Bronchial epithelial cell (primary cell): ENCODE measurements around the gene EXOC6. TPM values are rescaled to one million over a fixed set of nuclear protein-coding genes. Genes with fewer than 3 reads are reported as not detected.

Experiments used
- DNase-seq: peaks from one replicate; pipeline ENCODE4 v3.0.0-alpha.2; 2010; ENCODE audit warnings: low read depth
- FAIRE-seq: peaks from 2 replicates; lab custom pipeline; 2011; peaks lifted over from hg19 to GRCh38; lab: Jason Lieb, UNC
- H3K27me3 ChIP-seq: 2 replicates; pipeline ENCODE4 v1.5.1; 2011; ENCODE audit warnings: low read length; ENCODE audit not compliant: control insufficient read depth, insufficient read depth
- H3K36me3 ChIP-seq: 2 replicates; pipeline ENCODE4 v1.5.1; 2011; ENCODE audit warnings: low read length; ENCODE audit not compliant: control insufficient read depth, insufficient read depth
- H3K4me3 ChIP-seq: 2 replicates; pipeline ENCODE4 v1.5.1; 2011; ENCODE audit warnings: mild to moderate bottlenecking, low read depth, low read length, control low read depth
- total RNA-seq: library from RNA; depleted of rRNA; stranded (reverse); fragments of >200 nt; gene quantifications from 2 replicates; pipeline ENCODE4 v1.2.1, GENCODE V29; 2014
- TF ChIP-seq, protein P1 (sequence below): IDR thresholded peaks from 2 replicates; pipeline ENCODE4 v1.5.1; 2011; ENCODE audit warnings: mild to moderate bottlenecking, moderate library complexity, low read length, control low read depth, inconsistent platforms; ENCODE audit not compliant: insufficient read depth, severe bottlenecking

The EXOC6 gene
- total RNA-seq, 1 donor from 2014 or later: 12.4 TPM

DNA sequence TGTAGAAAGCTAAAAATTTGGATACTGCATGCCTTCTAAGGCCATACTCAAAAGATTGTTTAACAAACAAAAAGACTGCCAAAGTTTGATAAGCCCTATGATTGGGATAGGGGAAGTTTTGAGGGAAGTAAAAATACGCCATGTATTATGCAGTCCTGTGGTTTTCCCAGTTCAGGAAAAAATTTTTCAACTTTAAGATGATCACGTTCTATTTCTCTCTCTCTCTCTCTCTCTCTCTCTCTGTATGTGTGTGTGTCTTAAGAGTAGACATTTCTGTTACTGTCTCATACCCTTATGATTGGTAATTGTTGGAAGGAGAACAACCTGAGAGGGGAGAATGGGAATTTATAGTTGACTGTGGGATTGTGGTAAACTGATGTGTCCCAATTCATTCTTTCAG lies 143.2 kb downstream of the EXOC6 start:
- no peak for FAIRE-seq
- Histone ChIP-seq H3K27me3 (no peaks in the 10 kb centered on the region), H3K36me3 (no peaks in the 10 kb centered on the region), H3K4me3 (no peak overlapping the region)
- no peak for DNase-seq
- TF ChIP-seq, protein P1, sequence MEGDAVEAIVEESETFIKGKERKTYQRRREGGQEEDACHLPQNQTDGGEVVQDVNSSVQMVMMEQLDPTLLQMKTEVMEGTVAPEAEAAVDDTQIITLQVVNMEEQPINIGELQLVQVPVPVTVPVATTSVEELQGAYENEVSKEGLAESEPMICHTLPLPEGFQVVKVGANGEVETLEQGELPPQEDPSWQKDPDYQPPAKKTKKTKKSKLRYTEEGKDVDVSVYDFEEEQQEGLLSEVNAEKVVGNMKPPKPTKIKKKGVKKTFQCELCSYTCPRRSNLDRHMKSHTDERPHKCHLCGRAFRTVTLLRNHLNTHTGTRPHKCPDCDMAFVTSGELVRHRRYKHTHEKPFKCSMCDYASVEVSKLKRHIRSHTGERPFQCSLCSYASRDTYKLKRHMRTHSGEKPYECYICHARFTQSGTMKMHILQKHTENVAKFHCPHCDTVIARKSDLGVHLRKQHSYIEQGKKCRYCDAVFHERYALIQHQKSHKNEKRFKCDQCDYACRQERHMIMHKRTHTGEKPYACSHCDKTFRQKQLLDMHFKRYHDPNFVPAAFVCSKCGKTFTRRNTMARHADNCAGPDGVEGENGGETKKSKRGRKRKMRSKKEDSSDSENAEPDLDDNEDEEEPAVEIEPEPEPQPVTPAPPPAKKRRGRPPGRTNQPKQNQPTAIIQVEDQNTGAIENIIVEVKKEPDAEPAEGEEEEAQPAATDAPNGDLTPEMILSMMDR: no peak

- H3K36me3 ChIP-seq: no peaks in the 10 kb centered on the region
- TF ChIP-seq, protein P1: no peak
- H3K27me3 ChIP-seq: no peaks in the 10 kb centered on the region
- H3K4me3 ChIP-seq: no peak overlapping the region
- FAIRE-seq (no peak), DNase-seq (no peak)
Observed at GRCh38 chr10:92993699-92994272, 145.5 kb downstream of the EXOC6 start.

DNA sequence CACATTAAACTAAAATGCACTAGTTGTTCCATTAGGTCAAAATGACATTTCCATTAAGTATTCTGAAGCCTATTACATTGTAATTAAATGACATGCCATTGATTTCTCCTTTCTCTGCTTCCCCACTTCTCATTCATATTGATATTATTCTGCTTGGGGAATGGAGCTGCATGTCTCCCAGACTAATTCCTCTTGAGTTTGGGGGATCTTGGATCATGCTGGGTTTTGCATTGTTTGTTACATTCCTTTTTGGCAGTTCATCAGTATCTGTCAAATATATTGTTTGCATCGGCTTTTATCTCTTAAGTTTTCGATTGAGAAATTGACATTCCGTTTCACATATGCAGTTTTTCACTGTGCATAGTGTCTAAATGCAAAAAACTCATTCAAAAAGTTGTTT lies 147.2 kb downstream of the EXOC6 start:
- no peak for FAIRE-seq
- Histone ChIP-seq H3K4me3 (no peak overlapping the region), H3K36me3 (no peaks in the 10 kb centered on the region), H3K27me3 (no peaks in the 10 kb centered on the region)
- TF ChIP-seq, protein P1: no peak
- no peak for DNase-seq

DNA sequence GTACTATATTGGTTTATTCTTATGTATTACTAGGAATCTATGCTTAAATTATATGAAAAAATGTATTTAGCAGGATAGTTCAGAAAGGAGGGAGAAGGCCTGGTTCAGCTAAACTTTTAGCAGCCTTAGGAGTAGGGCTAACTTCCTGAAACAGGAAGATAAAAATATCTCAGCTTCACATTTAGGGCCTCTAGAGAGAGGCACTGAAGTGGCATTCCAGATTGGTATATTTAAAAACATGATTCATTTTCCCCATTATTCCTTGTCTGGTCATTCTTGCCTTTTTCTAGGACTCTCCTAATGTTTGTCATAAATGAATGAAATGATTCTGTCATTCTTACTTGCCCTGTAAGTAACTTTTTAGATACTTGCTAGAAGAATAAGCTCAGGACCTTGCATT lies 149.3 kb downstream of the EXOC6 start:
- Histone ChIP-seq H3K27me3 (no peaks in the 10 kb centered on the region), H3K4me3 (no peak overlapping the region), H3K36me3 (no peaks in the 10 kb centered on the region)
- no peak for DNase-seq
- FAIRE-seq: no peak
- TF ChIP-seq, protein P1: no peak

DNA sequence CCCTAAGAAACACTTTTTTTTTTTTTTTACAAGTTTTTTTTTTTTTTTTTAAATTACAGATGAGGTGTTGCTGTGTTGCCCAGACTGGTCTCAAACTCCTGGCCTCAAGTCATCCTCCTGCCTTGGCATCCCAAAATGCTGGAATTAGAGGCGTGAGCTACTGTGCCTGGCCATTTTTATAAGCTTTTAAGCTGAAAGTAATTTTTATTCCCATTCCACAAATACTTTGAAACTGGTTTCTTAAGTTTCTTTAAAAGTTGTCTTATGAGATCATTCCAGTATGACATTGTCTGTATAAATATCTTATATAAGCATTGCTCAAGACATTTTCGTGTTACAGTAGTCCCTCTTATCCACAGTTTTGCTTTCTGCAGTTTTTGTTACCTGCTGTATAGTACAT lies 150.9 kb downstream of the EXOC6 start:
- no peak for DNase-seq
- Histone ChIP-seq H3K4me3 (no peak overlapping the region), H3K36me3 (no peaks in the 10 kb centered on the region), H3K27me3 (no peaks in the 10 kb centered on the region)
- TF ChIP-seq, protein P1: no peak
- FAIRE-seq: no peak
